ENCODE measurements around the gene CHEK1.
"Not testable (repeated sequence)": the region's sequence is repeated elsewhere in the genome, so short reads cannot be mapped to it uniquely, and the experiment has no call there.

The CHEK1 gene

GRCh38 chr11:125624756-125625213, at the start of gene CHEK1:
CHEK1 (plus strand) TSS chr11:125625163; CDS start chr11:125626769, 1,606 bp downstream.
- DNase-seq (ENCODE audit: low spot score) = no peak
- in situ Hi-C loops (cut with MboI; ENCODE audit: low pct_unique_long_range_greater_than_20kb, low sequenced_read_pairs, unreplicated experiment) = no loop called here
- TF ChIP-seq, protein P1, sequence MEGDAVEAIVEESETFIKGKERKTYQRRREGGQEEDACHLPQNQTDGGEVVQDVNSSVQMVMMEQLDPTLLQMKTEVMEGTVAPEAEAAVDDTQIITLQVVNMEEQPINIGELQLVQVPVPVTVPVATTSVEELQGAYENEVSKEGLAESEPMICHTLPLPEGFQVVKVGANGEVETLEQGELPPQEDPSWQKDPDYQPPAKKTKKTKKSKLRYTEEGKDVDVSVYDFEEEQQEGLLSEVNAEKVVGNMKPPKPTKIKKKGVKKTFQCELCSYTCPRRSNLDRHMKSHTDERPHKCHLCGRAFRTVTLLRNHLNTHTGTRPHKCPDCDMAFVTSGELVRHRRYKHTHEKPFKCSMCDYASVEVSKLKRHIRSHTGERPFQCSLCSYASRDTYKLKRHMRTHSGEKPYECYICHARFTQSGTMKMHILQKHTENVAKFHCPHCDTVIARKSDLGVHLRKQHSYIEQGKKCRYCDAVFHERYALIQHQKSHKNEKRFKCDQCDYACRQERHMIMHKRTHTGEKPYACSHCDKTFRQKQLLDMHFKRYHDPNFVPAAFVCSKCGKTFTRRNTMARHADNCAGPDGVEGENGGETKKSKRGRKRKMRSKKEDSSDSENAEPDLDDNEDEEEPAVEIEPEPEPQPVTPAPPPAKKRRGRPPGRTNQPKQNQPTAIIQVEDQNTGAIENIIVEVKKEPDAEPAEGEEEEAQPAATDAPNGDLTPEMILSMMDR (IDR thresholded peaks at IDR 0.05; ENCODE audit: extremely low read depth, insufficient read depth, missing control alignments) = no peak

GRCh38 chr11:125577181-125577580, 47.8 kb upstream of the CHEK1 start:
- DNase-seq (ENCODE audit: low spot score); in situ Hi-C loops (cut with MboI; ENCODE audit: low pct_unique_long_range_greater_than_20kb, low sequenced_read_pairs, unreplicated experiment): not testable (repeated sequence)

DNA sequence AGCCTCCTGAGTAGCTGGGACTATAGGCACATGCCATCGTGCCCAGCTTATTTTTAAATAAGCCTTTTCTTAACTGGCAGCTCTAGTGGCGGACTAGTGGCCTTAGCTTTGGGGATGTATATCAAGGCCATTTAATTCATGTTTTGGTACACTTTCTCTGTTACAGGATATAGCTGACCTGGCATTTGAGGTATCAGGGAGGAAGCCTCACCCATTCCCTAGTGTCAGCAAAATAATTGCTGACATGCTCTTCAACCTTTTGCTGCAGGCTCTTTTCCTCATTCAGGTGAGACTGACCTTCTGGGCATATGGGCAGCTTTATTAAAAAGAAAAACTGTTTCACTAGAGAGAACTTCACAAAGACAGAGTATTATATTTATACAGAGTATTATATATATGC, 46.2 kb upstream of the CHEK1 start:
- in situ Hi-C loops (cut with MboI; ENCODE audit: low pct_unique_long_range_greater_than_20kb, low sequenced_read_pairs, unreplicated experiment) = no loop called here
- TF ChIP-seq, protein P1 (IDR thresholded peaks at IDR 0.05; ENCODE audit: extremely low read depth, insufficient read depth, missing control alignments) = no peak
- DNase-seq (ENCODE audit: low spot score) = no peak

DNA sequence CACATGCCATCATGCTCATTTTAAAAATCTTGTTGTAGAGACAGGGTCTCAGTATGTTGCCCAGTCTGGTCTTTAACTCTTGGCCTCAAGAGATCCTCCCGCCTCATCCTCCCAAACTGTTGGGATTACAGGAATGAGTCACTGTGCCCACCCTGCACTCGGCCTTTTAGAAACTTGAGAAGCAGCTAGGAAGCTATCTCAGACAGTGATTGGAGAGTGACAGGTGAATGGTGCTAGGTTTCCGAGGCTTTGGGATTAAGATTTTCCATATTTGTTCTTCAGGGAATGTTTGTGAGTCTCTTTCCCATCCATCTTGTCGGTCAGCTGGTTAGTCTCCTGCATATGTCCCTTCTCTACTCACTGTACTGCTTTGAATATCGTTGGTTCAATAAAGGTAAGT, 45.2 kb upstream of the CHEK1 start:
- DNase-seq (ENCODE audit: low spot score) = no peak
- in situ Hi-C loops (cut with MboI; ENCODE audit: low pct_unique_long_range_greater_than_20kb, low sequenced_read_pairs, unreplicated experiment) = no loop called here
- TF ChIP-seq, protein P1 (IDR thresholded peaks at IDR 0.05; ENCODE audit: extremely low read depth, insufficient read depth, missing control alignments) = no peak

DNA sequence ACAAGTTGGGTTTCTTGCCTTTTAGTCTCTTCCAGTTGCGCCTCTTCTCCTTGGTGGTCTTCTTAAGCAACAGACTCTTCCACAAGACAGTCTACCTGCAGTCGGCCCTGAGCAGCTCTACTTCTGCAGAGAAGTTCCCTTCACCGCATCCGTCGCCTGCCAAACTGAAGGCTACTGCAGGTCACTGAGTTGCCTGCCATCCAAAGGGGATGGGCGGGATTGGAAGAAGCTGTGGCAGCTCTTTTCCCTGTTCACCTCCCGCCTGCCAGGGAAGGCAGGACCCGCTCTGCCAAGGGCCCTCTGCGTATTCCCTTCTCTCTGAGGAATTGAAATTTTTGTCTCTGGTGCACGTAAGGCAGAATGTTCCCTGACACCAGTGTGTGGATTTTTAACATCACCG, 41.5 kb upstream of the CHEK1 start:
- TF ChIP-seq, protein P1 (IDR thresholded peaks at IDR 0.05; ENCODE audit: extremely low read depth, insufficient read depth, missing control alignments) = no peak
- in situ Hi-C loops (cut with MboI; ENCODE audit: low pct_unique_long_range_greater_than_20kb, low sequenced_read_pairs, unreplicated experiment) = no loop called here

DNA sequence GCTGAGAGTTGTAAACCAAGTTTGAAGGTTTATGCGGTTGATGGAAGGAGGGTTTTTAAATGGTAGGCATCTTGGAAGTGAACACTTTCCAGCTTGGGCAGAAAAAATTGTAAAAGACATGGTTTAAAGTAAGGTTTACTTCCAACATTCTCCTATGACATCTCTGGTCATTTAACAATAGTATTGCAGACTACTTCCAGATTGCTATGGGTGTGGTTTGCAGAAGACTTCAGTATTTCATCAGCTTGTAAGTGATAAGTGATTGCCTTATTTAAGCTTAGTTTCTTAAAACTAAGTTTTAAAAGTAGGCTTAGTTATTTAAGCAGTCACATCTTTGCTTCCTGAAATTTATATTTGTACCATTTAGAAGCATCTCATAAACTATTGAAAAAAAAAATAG, 39.5 kb upstream of the CHEK1 start:
- no peak for DNase-seq (ENCODE audit: low spot score)
- TF ChIP-seq, protein P1 (IDR thresholded peaks at IDR 0.05; ENCODE audit: extremely low read depth, insufficient read depth, missing control alignments) = no peak
- in situ Hi-C loops (cut with MboI; ENCODE audit: low pct_unique_long_range_greater_than_20kb, low sequenced_read_pairs, unreplicated experiment) = no loop called here

More for the DNA sequence above, 41.5 kb upstream of the CHEK1 start:
- DNase-seq (ENCODE audit: low spot score) = no peak

DNA sequence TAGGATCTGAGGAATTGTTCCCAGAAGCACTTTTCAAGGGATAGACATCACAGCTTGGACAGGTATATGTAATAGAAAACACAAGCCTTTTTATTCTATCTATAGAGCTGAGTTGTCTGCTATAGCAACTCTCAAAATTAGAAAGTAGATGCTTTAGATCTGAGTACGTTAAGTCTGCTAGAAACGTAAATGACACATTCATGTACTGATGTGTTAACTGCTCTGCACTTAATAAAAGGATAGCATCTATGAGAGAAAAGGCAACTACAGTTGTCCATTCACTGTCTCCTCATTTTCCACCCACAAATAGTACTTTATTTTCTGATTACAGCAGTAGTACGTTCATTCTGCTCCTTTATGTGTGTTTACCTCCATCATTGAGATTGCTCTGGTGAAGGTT, 38.3 kb upstream of the CHEK1 start:
- in situ Hi-C loops (cut with MboI; ENCODE audit: low pct_unique_long_range_greater_than_20kb, low sequenced_read_pairs, unreplicated experiment) = no loop called here
- TF ChIP-seq, protein P1 (IDR thresholded peaks at IDR 0.05; ENCODE audit: extremely low read depth, insufficient read depth, missing control alignments) = no peak
- no peak for DNase-seq (ENCODE audit: low spot score)

Measured in GM13977 (cell line).